Fibroblast of lung (primary cell): ENCODE results near the gene KLHL20.

Source experiments
- EZH2 ChIP-seq: IDR thresholded peaks from 2 replicates; pipeline ENCODE4 v1.5.1; 2012; ENCODE audit warnings: low read length, control low read depth, mild to moderate bottlenecking; ENCODE audit errors: missing control alignments
- TF ChIP-seq, protein P1 (sequence below), 2 donors: IDR thresholded peaks in 1 of 2; conservative IDR thresholded peaks in 1 of 2; 1 replicate in 1 of 2; 2 replicates in 1 of 2; pipeline ENCODE4 v1.5.1; 2011 to 2012; ENCODE audit warnings: low read length in 2 of 2, control low read depth in 1 of 2, inconsistent platforms in 1 of 2, low read depth in 1 of 2, mild to moderate bottlenecking in 1 of 2

GRCh38 chr1:173733912-173734311, 19.1 kb downstream of the KLHL20 start:
- TF ChIP-seq, protein P1, sequence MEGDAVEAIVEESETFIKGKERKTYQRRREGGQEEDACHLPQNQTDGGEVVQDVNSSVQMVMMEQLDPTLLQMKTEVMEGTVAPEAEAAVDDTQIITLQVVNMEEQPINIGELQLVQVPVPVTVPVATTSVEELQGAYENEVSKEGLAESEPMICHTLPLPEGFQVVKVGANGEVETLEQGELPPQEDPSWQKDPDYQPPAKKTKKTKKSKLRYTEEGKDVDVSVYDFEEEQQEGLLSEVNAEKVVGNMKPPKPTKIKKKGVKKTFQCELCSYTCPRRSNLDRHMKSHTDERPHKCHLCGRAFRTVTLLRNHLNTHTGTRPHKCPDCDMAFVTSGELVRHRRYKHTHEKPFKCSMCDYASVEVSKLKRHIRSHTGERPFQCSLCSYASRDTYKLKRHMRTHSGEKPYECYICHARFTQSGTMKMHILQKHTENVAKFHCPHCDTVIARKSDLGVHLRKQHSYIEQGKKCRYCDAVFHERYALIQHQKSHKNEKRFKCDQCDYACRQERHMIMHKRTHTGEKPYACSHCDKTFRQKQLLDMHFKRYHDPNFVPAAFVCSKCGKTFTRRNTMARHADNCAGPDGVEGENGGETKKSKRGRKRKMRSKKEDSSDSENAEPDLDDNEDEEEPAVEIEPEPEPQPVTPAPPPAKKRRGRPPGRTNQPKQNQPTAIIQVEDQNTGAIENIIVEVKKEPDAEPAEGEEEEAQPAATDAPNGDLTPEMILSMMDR (conservative IDR thresholded peaks at IDR 0.05 in 1 of 2, IDR thresholded peaks at IDR 0.05 in 1 of 2; ENCODE audit: low read depth in 1 of 2, low read length in 2 of 2), result no peak
- no peak for TF ChIP-seq EZH2
